VCaP (cell line): ENCODE measurements around the gene KLF11.

Source experiments
- H3K27ac ChIP-seq: fragments of 450-650 bp; 2 replicates; pipeline ENCODE4 v1.5.1; 2017
- TF ChIP-seq, protein P1 (sequence below): fragments of 450-650 bp; conservative IDR thresholded peaks from 2 replicates; pipeline ENCODE4 v1.5.1; 2017; ENCODE audit warnings: mild to moderate bottlenecking, moderate library complexity

Gene KLF11

GRCh38 chr2:10097352-10098148, 54.2 kb downstream of the KLF11 start:
- H3K27ac ChIP-seq = no peak overlapping the region
- TF ChIP-seq, protein P1, sequence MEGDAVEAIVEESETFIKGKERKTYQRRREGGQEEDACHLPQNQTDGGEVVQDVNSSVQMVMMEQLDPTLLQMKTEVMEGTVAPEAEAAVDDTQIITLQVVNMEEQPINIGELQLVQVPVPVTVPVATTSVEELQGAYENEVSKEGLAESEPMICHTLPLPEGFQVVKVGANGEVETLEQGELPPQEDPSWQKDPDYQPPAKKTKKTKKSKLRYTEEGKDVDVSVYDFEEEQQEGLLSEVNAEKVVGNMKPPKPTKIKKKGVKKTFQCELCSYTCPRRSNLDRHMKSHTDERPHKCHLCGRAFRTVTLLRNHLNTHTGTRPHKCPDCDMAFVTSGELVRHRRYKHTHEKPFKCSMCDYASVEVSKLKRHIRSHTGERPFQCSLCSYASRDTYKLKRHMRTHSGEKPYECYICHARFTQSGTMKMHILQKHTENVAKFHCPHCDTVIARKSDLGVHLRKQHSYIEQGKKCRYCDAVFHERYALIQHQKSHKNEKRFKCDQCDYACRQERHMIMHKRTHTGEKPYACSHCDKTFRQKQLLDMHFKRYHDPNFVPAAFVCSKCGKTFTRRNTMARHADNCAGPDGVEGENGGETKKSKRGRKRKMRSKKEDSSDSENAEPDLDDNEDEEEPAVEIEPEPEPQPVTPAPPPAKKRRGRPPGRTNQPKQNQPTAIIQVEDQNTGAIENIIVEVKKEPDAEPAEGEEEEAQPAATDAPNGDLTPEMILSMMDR = peak; percentile 89

GRCh38 chr2:10101491-10101890, 58.1 kb downstream of the KLF11 start:
- TF ChIP-seq, protein P1 = no peak
- no peak overlapping the region for H3K27ac ChIP-seq

DNA sequence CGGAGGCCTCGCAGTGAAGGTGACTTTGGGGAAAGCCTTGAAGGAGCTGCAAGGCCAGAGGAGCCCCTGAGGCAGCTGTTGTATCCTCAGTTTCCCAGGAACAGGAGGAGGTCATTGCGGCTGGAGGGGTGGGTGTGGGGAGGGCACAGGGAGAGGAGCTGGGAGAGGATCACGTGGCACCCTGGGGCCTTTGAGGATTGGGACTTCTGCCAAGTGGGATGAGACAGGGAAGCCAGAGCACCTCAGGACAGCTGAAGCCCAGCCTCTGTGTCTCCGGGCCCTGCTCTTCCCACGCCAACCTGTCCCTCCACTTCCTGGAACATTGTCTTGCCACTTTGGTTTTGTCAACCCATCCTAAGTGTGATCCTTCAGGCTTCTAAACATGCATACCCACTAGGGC, 59.8 kb downstream of the KLF11 start:
- TF ChIP-seq, protein P1 = no peak
- no peak overlapping the region for H3K27ac ChIP-seq
